Kidney epithelial cell (primary cell): ENCODE results near the gene PACRG. TPM values are rescaled to one million over a fixed set of nuclear protein-coding genes. Genes with fewer than 3 reads are reported as not detected.
"Not testable (repeated sequence)": the region's sequence is repeated elsewhere in the genome, so short reads cannot be mapped to it uniquely, and the experiment has no call there.

Experiments
- DNase-seq: peaks from one replicate; pipeline ENCODE4 v3.0.0-alpha.2; 2010; ENCODE audit warnings: low read depth
- H3K27me3 ChIP-seq: 2 replicates; pipeline ENCODE4 v1.6.0; 2011; ENCODE audit warnings: low read length; ENCODE audit not compliant: control insufficient read depth, insufficient read depth
- H3K36me3 ChIP-seq: 2 replicates; pipeline ENCODE4 v1.5.1; 2011; ENCODE audit warnings: low read length; ENCODE audit not compliant: control insufficient read depth, insufficient read depth
- H3K4me3 ChIP-seq: 2 replicates; pipeline ENCODE4 v1.5.1; 2011; ENCODE audit warnings: low read depth, mild to moderate bottlenecking, control low read depth, low read length
- total RNA-seq: library from RNA; depleted of rRNA; stranded (reverse); fragments of >200 nt; gene quantifications from 2 replicates; pipeline ENCODE4 v1.2.3, GENCODE V29; 2015
- TF ChIP-seq, protein P1 (sequence below): IDR thresholded peaks from 2 replicates; pipeline ENCODE4 v1.5.1; 2011; ENCODE audit warnings: mild to moderate bottlenecking, moderate library complexity, low read length, control low read depth, inconsistent platforms; ENCODE audit not compliant: insufficient read depth, poor library complexity, severe bottlenecking

The PACRG gene
- total RNA-seq, 1 donor from 2014 or later = 0.29 TPM

DNA sequence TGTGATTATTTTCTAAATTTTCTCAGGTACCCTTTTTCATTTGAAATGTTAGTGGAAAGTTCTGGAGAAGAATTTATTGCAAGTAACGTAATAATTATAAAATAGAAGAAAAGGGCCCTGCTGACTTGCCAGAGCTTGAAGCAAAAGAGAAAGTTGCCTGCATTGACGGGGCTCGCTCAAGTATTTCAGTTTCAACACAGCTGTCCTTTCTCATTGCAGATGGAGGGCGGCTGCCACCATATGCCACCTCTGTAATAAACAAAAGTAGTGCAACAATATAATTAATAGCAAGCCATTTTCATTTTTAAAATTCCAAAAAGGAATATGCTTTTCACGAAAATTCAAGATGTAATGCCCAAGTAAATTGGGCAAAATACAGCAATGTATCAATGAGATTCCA, 246.2 kb downstream of the PACRG start:
- no peaks in the 10 kb centered on the region for H3K27me3 ChIP-seq
- H3K4me3 ChIP-seq = no peak overlapping the region
- TF ChIP-seq, protein P1, sequence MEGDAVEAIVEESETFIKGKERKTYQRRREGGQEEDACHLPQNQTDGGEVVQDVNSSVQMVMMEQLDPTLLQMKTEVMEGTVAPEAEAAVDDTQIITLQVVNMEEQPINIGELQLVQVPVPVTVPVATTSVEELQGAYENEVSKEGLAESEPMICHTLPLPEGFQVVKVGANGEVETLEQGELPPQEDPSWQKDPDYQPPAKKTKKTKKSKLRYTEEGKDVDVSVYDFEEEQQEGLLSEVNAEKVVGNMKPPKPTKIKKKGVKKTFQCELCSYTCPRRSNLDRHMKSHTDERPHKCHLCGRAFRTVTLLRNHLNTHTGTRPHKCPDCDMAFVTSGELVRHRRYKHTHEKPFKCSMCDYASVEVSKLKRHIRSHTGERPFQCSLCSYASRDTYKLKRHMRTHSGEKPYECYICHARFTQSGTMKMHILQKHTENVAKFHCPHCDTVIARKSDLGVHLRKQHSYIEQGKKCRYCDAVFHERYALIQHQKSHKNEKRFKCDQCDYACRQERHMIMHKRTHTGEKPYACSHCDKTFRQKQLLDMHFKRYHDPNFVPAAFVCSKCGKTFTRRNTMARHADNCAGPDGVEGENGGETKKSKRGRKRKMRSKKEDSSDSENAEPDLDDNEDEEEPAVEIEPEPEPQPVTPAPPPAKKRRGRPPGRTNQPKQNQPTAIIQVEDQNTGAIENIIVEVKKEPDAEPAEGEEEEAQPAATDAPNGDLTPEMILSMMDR = no peak
- no peaks in the 10 kb centered on the region for H3K36me3 ChIP-seq
- no peak for DNase-seq

DNA sequence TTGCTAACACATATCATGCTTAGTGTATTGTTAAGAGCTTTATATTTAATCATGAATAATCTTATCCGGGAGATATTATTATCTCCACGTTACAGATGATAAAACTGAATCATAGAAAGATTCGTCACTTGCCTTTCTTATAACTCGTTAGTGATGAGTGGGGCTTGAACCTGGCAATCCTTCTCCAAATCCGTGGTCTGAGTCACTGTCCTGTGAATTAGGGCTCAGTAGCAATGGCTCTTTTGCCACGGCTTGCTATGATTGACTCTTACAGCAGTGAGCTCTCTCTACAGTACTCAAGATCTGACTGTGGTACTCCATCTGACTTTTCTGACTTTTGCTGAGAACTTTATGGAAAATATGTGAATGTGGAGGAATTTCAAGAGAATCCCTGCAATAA, 246.9 kb downstream of the PACRG start:
- no peak for DNase-seq
- Histone ChIP-seq H3K4me3 (no peak overlapping the region), H3K27me3 (no peaks in the 10 kb centered on the region), H3K36me3 (no peaks in the 10 kb centered on the region)
- TF ChIP-seq, protein P1 = no peak

DNA sequence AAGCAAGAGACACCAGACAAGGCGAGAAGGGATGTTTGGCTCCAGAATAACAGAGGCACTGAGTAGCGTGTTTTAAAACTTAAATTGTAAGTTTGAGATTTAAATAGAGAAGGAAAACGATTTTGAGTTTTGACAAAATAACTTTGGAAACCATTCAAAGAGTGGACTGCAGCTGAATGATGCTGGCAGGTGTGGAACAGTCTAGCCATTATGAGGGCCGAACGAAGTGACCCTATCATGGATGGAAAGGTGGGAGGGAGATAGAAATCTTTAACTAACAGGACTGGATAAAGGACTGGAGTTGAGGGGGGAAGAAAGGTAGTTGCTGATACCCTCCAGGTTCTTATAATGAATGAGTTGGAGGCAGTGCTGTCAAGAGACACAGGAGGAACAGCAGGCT, 248.4 kb downstream of the PACRG start:
- DNase-seq = no peak
- Histone ChIP-seq H3K27me3 (no peaks in the 10 kb centered on the region), H3K36me3 (no peaks in the 10 kb centered on the region), H3K4me3 (no peak overlapping the region)
- TF ChIP-seq, protein P1 = no peak

DNA sequence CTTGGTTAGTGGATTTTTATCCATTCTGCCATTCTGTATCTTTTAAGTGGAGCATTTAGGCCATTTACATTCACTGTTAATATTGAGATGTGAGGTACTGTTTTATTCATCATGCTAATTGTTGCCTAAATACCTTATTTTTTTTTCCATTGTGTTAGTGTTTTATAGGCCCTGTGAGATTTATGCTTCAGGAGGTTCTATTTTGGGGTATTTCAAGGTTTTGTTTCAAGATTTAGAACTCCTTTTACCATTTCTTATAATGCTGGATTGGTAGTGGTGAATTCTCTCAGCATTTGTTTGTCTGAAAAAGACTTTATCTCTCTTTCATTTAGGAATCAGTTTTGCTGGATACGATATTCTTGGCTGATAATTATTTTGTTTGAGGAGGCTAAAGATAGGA, 255.5 kb downstream of the PACRG start:
- H3K27me3 ChIP-seq, H3K36me3 ChIP-seq, H3K4me3 ChIP-seq, DNase-seq: not testable (repeated sequence)

DNA sequence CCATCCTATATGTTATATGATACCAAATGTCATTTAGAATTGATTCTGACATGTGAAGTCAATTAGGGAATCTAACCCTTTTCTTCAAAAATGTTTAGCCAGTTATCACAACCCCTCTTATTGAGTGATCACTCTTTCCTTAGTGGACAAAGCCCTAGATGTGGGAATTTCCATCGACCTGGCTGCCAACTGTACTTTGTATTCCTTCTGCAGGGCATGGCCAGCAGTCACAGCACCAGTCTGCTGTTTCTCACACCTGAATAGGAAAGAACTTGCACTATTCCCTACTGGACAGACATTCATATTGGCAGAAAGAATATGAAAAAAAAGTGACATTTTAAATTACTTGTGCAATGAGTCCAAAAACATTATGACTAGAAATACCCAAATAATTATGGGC, 271.0 kb downstream of the PACRG start:
- TF ChIP-seq, protein P1 = no peak
- Histone ChIP-seq H3K27me3 (no peaks in the 10 kb centered on the region), H3K36me3 (no peaks in the 10 kb centered on the region), H3K4me3 (no peak overlapping the region)
- no peak for DNase-seq

DNA sequence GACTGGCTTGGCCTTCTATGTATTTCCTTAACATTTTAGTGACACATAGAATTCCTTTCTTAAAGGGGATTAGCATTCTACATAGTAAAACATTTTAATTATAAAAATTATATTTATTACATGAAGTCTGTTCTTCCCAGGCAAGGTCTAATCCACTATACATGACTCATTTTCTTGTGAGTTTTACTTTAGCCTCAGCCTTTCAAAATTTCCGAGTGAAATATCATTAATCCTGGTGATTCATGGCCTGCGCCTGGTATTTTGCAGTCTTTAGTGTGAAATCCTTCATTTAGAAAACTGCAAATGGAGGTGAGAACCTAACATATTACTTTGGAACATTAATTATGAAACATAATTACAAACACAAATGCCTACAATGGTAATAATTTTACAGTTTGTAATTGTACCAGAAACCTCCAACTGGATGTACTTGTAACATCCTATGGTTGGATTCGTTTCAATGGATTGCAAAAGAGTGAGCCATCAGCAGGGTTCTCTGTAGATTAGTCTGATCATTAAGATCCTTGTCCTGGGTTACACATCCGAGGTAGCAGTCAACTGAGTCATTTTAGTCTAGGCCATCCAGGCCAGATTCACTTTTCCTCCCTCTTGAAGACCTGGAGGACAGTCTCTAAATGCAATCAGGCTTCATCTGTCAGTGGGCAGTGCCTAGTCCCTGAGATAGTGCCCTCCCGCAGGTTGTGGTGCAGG, 272.0 kb downstream of the PACRG start:
- no peak for DNase-seq
- no peaks in the 10 kb centered on the region for H3K36me3 ChIP-seq
- no peaks in the 10 kb centered on the region for H3K27me3 ChIP-seq
- no peak overlapping the region for H3K4me3 ChIP-seq
- TF ChIP-seq, protein P1 = no peak
